HL-60/S4 (cell line): Measurements from ENCODE around the gene LARP4B.

ENCODE experiments used
- in situ Hi-C: fragments of 300-500 bp; cut with MboI; formaldehyde crosslinking; loops from 2 replicates; pipeline ENCODE4 v1.14.3; 2022; ENCODE audit warnings: low sequenced_read_pairs

LARP4B gene

DNA sequence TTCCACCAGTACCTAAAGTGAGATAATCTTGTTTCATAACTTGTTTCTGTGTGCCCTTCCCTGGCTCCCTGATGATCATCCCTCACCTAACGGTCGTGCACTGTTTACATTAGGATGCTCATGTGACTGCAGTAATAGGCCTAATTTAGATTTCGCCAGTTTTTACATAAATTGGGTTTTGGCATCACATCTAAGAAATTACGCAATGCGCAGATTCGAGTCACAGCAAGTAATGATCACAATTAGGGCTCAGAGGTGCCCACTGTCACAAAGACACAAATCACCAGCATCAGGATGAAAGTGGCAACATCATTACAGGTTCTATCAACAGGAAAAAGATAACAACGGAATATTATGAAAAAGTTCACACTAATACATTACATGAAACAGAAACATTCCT, 94.7 kb downstream of the LARP4B start:
- in situ Hi-C loops = no loop called here

DNA sequence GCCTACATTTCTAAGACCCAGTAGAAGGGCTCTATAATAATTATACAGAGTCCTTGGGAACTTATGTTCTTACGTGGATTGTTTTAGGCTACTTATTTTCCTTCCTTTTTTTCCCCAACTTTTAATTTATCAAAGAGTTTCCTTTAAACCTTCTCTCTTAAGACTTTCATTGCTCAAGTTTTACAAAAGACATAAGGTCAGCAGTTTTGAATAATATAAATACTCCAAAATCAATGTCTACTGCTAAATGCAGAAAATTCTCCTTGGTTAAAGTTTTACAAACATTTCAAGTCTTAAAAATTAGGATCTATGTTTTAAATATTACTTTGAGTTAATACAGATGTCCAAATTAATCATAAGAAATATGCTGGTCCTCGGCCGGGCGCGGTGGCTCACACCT, 97.0 kb downstream of the LARP4B start:
- in situ Hi-C loops = no loop called here

DNA sequence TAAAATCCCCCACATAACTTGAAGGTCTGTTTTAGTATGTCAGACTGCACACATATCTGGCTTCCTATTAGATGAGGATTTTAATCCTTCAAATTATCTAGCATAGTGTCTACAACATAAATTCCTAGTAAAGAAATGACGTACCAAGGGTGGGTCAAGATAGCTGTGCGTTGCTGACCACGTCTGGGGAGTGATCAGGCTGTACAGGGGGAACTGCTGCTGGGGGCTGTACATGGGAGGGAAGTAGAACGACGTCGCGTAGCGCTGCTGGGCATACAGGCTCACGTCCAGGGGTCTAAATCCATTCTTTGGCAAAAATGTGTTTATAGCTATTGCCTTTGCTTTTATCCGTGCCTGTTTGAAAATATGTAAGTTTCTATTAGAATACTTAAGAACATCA, 102.3 kb downstream of the LARP4B start:
- in situ Hi-C loops = no loop called here

DNA sequence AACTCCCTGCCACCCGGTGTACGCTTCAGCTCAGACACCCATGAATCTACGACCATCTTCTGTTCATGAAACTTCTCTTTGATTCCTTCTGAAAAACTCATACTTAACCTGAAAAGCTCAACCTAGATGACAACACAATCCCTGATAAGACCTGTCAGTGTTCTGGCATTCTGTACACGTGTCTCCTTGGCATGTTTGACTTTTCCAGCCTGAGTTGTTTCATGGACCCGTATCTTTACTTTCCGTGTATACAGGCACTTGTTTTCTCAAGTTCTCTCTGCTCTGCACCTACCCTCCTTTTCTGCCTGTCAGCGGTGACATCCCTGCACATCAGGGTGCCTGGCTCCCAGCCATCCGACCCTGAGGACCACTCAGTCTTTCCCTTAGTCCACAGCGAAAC, 103.3 kb downstream of the LARP4B start:
- in situ Hi-C loops = no loop called here

DNA sequence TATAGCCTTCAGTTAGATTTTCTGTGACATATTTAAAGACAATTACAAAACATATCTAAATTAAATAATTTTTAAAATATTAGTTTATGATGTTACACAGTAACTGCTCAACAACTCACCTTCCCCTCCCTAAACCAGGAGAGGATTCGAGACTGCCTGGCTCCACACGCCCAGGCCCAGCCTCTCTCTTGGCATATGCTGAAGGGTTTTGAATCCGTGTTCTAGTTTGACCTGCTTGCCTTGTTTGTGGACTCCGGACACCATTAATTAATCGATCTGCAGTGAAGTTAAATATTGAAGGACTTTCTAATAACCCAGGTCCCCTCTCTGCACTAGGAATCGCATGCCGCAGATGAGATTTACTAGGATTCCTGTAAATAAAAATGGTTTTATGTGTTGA, 106.6 kb downstream of the LARP4B start:
- in situ Hi-C loops = no loop called here

DNA sequence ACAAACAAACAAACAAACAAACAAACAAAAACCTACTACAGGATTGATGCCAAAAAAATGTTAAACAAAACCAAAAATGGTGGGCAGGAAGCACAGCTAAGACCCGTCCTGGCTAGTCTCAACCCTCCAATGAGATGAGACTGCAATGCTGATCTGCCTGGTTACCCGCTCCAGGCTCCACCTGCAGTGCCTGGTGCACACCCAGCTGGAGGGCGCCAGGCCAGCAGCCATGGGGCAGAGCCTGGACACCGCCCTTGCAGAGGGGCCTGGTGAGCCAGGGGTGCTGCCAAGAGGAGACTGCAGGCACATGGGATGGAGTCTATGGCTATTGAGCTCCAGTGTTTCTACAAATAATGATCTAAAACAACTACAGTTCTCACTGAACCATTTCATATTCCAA, 107.0 kb downstream of the LARP4B start:
- in situ Hi-C loops = no loop called here

DNA sequence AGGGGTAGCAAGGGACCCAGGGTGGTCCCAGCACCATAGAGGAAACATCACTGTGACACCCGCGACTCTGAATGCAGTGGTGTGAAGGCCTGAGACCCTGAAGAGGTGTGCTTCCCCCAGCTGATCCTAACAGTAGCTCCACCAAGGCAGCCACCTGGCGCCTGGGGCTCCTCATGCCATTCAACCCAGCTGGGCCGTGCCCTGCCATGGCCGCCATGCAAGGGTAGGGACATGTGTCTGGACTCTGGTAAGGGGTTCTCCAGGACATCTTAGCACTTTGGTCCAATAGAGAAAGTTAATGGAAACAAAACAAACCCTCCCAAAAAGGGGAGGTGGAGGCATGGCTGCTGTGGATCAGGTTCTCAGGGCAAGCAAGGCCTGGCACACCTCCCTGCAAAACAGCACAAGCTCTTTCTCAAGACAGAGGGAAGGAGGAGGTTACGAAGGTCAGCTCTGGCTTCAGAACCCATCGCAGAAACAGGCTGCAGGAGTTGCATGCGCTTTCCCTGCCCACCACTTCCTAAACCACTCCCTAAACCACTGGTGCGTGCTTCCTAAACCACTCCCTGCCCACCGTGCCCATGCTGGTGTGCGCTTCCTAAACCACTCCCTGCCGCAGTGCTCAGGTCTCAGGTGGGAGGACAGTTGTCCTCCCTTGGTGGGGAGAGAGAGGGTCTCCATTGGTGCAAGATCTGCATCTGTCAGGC, 108.7 kb downstream of the LARP4B start:
- in situ Hi-C loops = no loop called here

DNA sequence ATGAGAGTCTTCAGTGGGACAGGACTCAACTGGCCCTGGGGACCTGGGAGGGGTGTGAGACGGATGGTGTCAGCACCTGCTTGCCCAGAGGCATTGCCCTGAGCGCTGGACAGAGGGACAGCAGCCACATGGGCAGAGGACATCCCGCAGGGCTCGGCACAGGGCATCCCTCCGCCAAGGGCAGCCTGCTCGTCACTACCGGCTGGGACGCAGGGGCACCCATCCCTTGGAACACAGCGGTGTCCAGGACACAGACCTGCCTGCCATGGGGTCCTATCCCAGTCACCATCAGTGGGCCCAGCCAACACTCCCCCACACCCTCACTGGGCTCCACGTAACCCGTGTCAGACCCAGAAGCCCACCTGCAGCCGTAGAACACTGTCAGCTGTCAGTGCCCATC, 109.3 kb downstream of the LARP4B start:
- in situ Hi-C loops = no loop called here

DNA sequence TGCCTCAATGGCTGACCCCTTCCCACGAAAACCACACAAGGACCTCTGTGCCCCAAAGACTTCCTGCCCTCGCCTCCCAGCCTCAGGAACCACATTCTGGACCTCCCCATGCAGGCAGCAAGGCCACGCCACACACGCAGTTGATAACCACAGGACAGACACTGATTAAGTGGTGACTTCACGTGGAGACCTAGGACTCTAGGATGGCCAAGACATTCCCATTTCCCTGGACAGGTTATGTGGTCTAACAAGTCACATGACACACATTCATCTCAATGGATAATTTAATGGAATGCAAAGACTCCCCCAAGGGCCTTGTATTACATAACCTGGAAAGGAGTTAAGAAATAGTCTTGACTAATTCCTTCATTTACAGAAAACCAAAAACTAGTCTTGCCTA, 110.2 kb downstream of the LARP4B start:
- in situ Hi-C loops = no loop called here

DNA sequence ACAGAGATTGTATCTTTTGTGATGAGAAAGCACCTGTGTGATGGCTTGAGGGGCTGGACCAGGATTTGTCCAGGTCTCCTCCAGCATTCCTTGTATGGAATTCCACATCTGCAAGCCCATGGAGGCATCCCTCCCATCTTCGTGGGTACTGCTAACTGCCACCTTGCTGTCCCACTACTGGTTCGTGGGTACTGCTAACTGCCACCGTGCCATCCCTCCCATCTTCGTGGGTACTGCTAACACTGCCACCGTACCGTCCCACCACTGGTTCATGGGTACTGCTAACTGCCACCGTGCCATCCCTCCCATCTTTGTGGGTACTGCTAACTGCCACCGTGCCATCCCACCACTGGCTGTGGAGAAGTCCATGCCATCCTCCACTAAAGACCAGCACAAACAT, 111.7 kb downstream of the LARP4B start:
- in situ Hi-C loops = no loop called here

DNA sequence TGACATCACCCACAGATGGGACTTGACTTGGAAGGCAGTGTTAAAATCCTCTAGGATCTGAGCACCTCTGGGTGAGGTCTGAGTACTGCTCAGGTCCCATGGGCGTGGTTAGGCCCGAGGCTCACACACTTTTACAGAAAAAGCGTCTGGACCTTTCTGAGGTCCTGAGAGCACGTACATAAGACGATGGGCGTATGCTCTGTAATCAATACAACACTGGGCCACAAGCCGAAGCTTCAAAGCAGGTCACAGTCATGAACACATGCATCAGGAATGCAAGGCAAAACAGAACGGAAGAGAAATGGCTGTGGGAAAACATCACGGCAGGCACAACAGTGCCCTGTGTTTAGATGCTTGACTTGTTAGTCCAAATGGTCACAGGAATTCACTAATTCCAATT, 112.2 kb downstream of the LARP4B start:
- in situ Hi-C loops = no loop called here

DNA sequence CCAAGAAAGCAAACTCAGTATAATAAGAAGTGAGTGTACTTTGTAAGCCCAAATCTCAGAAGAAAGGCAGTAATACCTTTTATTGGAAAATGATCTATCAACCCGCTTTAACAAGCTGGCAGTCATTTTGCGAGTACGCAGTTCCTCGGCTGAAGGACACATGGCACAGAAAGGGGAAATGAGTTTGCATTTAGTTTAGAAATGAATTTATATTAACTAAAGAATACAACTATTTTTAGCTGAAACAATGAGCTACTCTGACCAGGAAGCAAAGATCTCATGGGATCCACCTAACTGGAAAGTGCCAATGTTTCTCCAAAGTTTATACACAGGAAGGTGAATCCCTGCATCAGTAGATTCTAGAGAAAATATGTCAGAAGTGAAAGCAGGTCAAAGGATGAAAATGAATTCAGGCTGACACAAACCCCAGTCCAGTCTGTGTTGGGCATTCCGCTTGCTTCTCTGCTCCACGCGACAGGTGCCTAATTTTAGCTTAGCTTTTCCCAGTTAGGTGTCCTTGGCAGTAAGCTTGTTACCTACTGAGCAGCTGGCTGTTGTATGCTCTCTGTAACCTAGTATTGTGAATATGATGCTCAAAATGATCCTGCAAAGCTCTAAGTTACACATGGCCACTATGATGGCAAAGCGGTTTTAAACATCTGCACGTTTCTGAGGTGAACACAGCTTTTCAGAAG, 112.8 kb downstream of the LARP4B start:
- in situ Hi-C loops = no loop called here

DNA sequence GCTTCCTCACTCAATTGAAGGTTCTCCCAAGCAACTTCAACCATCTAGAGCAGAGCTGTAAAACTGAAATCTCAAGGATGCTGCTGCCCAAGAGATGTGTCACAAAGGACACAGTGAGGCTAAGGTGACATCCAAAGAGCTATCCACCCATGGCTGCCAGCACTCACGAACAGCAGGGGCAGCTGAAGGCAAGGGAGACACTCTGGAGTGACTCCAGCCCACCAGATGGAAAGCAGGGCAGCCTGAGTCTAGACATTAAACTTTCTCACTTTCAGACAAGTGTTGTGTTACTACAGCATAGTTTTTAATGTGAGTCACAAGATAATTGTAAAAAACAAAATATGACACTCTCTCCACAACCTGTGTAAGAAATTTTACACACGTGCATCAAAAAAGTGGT, 113.5 kb downstream of the LARP4B start:
- in situ Hi-C loops = no loop called here

DNA sequence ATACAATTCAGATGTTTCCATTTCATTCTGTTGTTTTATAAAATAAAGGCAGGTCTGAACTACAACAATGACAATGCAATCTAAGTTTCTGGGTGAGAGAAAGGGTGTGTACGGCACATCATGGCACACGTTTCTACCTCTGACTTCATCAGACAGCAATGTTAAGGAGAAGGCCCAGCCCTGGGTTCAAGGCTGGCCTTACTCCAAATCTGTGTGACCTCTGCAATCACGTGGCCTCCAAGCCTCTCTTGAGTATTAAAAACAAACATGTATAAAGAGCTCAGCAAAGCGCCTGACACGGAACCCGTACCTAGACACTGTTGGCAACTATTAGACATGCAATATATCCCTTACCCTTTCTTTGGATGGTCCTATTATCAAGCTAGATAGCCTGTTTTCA, 114.1 kb downstream of the LARP4B start:
- in situ Hi-C loops = no loop called here

DNA sequence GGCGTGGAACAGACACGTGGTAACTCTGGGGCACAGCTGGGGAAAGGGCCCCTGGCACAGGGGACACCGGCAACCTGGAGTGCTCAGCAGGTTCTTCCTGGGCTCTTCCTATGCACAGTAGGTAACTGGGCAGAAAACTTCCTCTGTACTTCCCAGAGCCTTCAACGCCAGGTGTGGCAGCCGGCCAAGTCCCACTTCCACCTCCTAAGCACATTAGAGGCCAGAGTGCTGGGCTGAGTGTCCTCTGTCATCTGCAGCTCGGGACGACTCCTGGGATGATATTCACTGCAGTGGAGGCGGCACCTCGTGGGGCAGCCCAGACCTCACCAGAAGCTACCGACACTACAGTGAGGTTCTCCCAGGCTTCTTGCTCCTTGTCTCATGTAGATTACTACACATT, 114.5 kb downstream of the LARP4B start:
- in situ Hi-C loops = no loop called here

DNA sequence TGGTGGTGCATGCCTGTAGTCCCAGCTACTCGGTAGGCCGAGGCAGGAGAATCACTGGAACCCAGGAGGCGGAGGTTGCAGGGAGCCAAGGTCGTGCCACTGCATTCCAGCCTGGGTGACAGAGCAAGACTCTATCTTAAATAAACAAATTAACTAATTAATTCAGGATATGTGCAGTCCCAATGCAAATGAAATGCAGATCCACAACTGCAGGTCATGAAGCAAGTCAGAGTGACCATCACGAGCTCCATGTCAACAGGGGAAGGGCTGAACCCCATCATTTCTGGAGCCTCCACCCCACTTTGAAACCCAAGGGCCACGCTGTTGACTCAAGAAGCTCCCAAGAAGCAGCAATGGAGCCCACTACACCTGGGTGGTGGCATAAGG, 115.4 kb downstream of the LARP4B start:
- in situ Hi-C loops = no loop called here

DNA sequence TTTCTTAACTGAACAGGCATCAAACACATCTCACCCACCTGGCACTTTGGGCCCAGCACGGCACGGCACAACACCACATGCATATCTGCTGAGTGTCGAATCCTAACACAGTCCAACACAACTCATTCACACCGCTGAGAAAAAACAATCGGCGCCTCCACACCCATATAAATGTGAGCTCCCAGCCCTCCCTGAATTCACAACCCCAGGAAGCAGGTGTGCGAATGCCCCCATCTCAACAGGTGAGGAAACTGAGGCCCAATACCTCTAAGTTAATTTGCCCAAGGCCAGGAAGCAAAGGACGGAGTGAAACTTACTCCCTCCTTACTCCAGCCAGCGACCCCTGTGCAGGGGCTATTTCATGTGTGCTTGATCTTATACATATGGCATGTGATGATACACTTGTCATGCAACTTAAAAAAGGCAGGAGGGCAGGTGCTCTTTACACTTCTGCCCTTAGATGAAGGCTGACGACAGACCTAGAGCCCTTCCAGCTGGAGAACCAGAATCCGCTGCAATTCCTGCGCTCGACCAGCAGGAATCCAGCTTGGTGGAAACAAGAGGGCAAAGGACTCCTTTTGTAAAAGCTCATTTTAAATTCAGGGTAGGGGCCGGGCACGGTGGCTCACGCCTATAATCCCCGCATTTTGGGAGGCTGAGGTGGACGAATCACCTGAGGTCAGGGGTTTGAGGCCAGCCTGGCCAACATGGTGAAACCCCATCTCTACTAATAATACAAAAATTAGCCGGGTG, 116.0 kb downstream of the LARP4B start:
- in situ Hi-C loops = no loop called here

DNA sequence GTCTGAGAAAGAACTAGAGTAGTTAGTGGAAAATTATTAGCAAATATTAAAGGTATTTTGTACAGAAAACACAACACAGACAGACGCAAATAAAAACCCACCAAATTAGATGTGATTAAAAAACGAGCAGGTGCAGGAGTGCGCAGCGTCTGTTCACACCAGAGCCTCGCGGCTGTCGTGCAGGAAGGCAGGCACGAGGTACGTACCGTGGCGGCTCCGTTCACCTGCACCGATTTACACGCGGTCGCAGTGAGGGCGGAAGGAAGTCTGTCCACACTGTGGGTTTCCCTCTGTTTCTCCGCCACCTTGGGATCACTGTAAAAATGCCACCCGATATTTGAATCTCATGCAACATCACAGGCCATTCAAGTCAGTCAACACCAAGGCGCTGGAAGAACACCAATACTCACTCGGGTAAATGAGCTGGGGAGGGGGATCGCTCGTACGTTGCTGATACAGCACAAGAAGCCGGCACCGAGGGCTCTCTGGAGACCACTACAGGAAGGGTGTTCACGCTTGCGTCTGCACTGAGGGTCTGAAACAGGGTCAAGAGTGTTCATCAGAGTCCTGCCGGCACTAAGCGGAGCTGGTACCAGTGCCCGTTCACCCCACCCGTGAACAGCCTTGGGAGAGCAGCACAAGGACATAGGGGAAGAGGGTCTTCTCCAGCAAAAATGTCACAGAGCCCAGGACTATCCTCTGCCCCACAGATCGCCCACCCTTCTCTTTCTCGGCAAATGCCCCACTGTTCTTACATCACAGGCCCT, 116.8 kb downstream of the LARP4B start:
- in situ Hi-C loops = no loop called here

DNA sequence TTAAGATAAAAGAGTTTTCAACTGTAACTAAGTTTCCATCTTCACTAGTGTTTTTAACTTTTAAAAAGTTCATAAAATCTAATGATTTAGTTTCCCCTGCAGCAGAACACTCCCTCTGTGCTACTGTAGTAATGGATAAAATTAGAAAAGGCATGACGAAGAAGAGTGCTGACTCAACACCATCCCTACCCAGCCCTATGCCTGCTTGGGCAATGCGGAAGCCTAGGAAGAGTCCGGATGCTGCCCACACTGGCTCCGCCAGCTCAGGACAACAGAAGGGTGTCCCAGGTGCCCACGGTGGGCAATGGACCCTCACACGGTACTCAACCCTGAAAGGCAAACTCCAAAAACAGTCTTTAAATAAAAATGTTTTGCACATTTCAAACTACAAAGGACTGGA, 118.2 kb downstream of the LARP4B start:
- in situ Hi-C loops = no loop called here

DNA sequence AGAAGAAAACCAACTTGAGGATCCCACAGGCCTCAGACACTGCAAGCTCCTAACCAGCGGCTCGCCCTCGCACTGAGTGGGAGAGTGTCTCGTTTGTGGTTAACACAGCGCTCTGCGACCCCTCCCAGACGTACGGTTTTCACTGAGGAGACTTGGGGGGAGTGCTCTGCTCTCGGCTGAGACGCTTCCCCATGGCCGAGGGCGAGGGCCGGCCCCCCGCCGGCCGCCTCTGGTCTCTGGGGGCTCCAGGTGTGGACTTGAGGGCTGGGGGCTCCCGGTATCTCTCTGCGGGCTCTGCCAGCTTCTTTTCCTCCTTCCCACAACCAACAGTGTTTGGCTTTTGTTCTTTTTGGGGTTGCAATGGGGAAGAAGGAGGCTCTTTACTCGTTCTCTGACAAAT, 118.7 kb downstream of the LARP4B start:
- in situ Hi-C loops = no loop called here

DNA sequence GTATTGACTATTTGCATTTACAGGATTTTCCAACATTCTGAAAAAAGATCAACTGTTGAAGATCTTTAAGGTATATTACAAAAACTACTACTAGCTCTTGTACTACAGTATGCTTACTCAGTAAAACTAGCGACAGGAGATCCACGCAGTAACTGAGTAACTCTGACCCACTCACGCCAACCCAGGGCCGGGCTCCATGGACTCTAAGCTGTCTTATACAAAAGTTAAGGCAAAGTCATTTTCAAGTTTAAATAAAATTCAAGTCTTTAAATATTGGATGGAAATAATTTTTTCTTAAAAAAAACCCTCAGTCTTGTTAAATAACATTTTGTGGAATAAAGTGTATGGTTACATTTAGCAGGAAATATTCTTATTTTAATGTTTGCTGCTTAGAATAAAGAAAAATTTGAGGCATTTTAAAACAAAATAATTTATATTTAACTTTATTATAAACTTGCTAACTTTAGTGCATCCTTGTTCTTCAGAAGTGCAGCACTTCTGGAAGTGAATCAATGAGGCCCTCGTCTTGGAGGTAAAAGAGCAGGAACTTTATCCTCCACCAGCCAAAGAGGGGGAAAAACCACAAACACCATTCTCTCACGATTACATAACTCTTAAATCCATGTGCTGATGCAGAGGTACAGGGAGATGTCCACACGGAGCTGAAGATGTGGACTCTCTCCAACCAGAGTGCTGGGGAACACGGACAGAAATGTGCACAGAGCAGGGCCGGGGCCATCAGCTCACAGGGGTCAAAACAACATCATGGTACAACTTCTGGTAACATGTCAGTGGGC, 119.9 kb downstream of the LARP4B start:
- in situ Hi-C loops = no loop called here
